ENCODE data around the gene SLIT3. TPM values are rescaled to one million over a fixed set of nuclear protein-coding genes. Genes with fewer than 3 reads are reported as not detected.

The SLIT3 gene
- polyA plus RNA-seq, 1 of the 3 experiments (the other 2 are of a cell fraction): 119 TPM

DNA sequence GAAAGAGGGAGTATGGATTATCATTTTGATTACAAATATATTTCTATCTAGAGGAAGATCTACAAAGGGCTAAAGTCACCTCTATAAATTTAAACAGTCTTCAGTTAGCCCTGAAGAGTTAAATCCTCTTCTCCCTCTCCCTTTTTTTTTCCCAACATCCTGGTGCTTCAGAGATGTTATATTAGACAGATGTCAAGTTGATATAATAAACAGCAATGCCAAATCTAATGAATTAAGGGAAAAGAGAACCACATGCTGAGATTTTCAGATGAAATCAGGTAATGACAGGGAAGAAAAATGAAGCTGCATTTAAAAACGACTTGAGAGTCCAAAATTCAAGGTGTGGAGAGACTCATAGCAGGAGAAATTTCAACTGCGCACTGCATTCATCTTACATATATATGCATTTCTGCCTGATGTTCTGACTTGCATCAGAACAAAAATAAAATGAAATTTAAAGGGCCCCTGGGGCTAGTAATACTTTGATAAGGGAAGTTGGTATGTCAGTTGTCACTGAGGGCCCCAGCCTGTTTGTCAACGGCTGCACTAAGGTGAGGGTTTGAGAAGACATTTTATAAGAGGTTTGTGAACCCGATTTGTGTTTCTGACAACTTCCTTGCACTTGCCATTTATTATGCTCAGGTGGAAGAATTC lies 382.9 kb downstream of the SLIT3 start (continued):
- peak in 1 of 2 experiments; percentile 95; a peak in 2 of 4 replicates for TF ChIP-seq EP300 (IDR thresholded peaks at IDR 0.05; ENCODE audit: borderline replicate concordance in 1 of 2, low read depth in 1 of 2, low read length in 1 of 2)
- peak; percentile 61 for TF ChIP-seq TCF12 (IDR thresholded peaks at IDR 0.05)

DNA sequence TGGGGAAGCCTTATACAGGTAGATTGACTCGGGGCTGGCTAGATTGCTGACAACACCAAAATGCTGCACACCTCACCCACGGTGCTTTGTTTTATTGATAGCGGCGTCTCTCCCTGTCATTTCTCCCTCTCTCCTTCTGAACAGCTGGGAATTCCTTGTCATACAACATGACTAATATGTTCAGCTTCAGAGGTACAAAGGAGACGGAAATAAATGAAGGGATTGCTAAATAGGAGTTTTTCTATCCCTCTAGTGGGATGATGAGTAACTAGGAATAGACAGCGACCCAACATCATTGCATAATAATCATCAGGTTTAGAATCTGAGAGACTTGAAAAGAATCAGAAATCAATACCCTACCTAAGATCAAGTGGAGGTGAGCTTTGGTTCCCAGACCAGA lies 384.1 kb downstream of the SLIT3 start:
- POLR2A ChIA-PET: interaction anchor here (1.1 to 5.0 kb wide), 9 partner anchors 19 to 84 kb away, joined by 3 to 67 read pairs (median 4); no protein-coding TSS in a partner anchor
- Histone ChIP-seq H3K4me1 (ENCODE audit: control insufficient read depth in 1 of 2, insufficient read depth in 2 of 2, low read depth in 1 of 2, low read length in 1 of 2) (peaks cover 5 to 56% of the 10 kb centered on the region in 2 experiments; a peak in 3 of 4 replicates), H4K20me1 (ENCODE audit: insufficient read depth) (no peaks in the 10 kb centered on the region), H3F3A (replicated peaks; ENCODE audit: insufficient read depth) (peaks cover 4% of the 10 kb centered on the region), H3K27ac (ENCODE audit: low read depth in 2 of 2, low read length in 1 of 2) (peak overlapping the region; percentile 27 to 99), H3K4me3 (ENCODE audit: low read depth in 2 of 2, low read length in 1 of 2) (no peak overlapping the region; a peak in 1 of 4 replicates), H3K4me2 (peak overlapping the region; percentile 23; the same call in 1 of the 2 replicates), H2AFZ (ENCODE audit: low read depth) (no peak overlapping the region), H3K36me3 (replicated peaks in 1 of 2; ENCODE audit: control insufficient read depth in 1 of 2, insufficient read depth in 2 of 2, low read length in 1 of 2) (no peaks in the 10 kb centered on the region), H3K79me2 (ENCODE audit: insufficient read depth) (no peaks in the 10 kb centered on the region; the same call in 1 of the 2 replicates), H3K9ac (no peak overlapping the region), H3K9me2 (no peaks in the 10 kb centered on the region), H3K9me3 (no peaks in the 10 kb centered on the region), H3K27me3 (ENCODE audit: insufficient read depth) (no peaks in the 10 kb centered on the region)
- CTCF ChIA-PET: interaction anchor here (0.6 to 1.8 kb wide), 7 partner anchors 21 to 139 kb away, joined by 3 to 8 read pairs (median 4); no protein-coding TSS in a partner anchor
- 28% methylated on average over 6 of the region's 6 CpGs for WGBS (ENCODE audit: low lambda C conversion rate)
- TF ChIP-seq JUND (IDR thresholded peaks at IDR 0.05) (no peak), GATA2 (CRISPR knock-in tag; IDR thresholded peaks at IDR 0.05) (no peak), FOSL2 (IDR thresholded peaks at IDR 0.05; ENCODE audit: borderline replicate concordance, low read depth) (no peak), TAF1 (IDR thresholded peaks at IDR 0.05; ENCODE audit: borderline replicate concordance, low read depth, low read length) (no peak), TEAD4 (IDR thresholded peaks at IDR 0.05; ENCODE audit: borderline replicate concordance, insufficient read depth) (no peak), RCOR1 (IDR thresholded peaks at IDR 0.05; ENCODE audit: low read length) (no peak), YY1 (IDR thresholded peaks at IDR 0.05; ENCODE audit: low read depth) (no peak), FOXJ3 (CRISPR knock-in tag; IDR thresholded peaks at IDR 0.05) (no peak), SIN3A (IDR thresholded peaks at IDR 0.05; ENCODE audit: borderline replicate concordance, low read depth, low read length) (no peak), POLR2AphosphoS5 (IDR thresholded peaks at IDR 0.05; ENCODE audit: low read depth, low read length) (no peak)
- TF ChIP-seq, protein P1, sequence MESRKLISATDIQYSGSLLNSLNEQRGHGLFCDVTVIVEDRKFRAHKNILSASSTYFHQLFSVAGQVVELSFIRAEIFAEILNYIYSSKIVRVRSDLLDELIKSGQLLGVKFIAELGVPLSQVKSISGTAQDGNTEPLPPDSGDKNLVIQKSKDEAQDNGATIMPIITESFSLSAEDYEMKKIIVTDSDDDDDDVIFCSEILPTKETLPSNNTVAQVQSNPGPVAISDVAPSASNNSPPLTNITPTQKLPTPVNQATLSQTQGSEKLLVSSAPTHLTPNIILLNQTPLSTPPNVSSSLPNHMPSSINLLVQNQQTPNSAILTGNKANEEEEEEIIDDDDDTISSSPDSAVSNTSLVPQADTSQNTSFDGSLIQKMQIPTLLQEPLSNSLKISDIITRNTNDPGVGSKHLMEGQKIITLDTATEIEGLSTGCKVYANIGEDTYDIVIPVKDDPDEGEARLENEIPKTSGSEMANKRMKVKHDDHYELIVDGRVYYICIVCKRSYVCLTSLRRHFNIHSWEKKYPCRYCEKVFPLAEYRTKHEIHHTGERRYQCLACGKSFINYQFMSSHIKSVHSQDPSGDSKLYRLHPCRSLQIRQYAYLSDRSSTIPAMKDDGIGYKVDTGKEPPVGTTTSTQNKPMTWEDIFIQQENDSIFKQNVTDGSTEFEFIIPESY (IDR thresholded peaks at IDR 0.05; ENCODE audit: borderline replicate concordance, low read depth): no peak
- DNase-seq: no peak

DNA sequence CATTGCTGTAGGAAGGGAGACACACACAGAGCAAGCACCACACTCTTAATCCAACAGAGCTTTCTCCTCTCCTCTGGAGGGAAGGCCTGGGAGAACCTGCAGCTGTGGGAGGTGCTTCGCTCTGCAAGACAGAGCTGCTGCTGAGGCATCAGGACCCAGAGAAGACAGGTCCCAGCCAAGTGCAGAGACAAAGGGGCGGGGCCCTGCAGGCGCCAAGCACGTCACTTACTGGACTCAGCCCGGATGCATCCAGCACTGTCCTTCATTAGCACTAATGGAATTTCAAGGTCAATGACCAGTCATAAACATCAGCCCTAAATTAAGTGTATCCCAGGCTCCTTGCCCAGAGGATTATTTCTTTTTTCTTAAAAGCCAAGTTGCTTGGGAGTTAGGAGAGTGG lies 384.7 kb downstream of the SLIT3 start:
- H3K36me3 ChIP-seq (replicated peaks in 1 of 2; ENCODE audit: control insufficient read depth in 1 of 2, insufficient read depth in 2 of 2, low read length in 1 of 2): no peaks in the 10 kb centered on the region
- H3F3A ChIP-seq (replicated peaks; ENCODE audit: insufficient read depth): peaks cover 4% of the 10 kb centered on the region
- no peaks in the 10 kb centered on the region for H3K27me3 ChIP-seq (ENCODE audit: insufficient read depth)
- no peaks in the 10 kb centered on the region for H3K9me2 ChIP-seq
- ChIA-PET POLR2A (interaction anchor here (0.8 to 5.0 kb wide), 8 partner anchors 18 to 146 kb away, joined by 3 to 67 read pairs (median 4); no protein-coding TSS in a partner anchor), CTCF (interaction anchor here (0.6 to 2.5 kb wide), 6 partner anchors 18 to 37 kb away, joined by 3 to 9 read pairs (median 4); no protein-coding TSS in a partner anchor)
- no peak overlapping the region for H3K9ac ChIP-seq
- peak; percentile 74 for DNase-seq
- no peaks in the 10 kb centered on the region for H4K20me1 ChIP-seq (ENCODE audit: insufficient read depth)
- H3K4me3 ChIP-seq (ENCODE audit: low read depth in 2 of 2, low read length in 1 of 2): no peak overlapping the region
- peaks cover 5 to 54% of the 10 kb centered on the region in 2 experiments; a peak in 3 of 4 replicates for H3K4me1 ChIP-seq (ENCODE audit: control insufficient read depth in 1 of 2, insufficient read depth in 2 of 2, low read depth in 1 of 2, low read length in 1 of 2)
- H3K27ac ChIP-seq (ENCODE audit: low read depth in 2 of 2, low read length in 1 of 2): peak overlapping the region; percentile 27 to 99
- peak overlapping the region; percentile 23; the same call in 1 of the 2 replicates for H3K4me2 ChIP-seq
- 26% methylated on average over 5 of the region's 5 CpGs for WGBS (ENCODE audit: low lambda C conversion rate)
- H2AFZ ChIP-seq (ENCODE audit: low read depth): no peak overlapping the region
- TF ChIP-seq, protein P2, sequence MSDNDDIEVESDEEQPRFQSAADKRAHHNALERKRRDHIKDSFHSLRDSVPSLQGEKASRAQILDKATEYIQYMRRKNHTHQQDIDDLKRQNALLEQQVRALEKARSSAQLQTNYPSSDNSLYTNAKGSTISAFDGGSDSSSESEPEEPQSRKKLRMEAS (IDR thresholded peaks at IDR 0.05; ENCODE audit: low read depth): no peak
- TF ChIP-seq CHD2 (IDR thresholded peaks at IDR 0.05; ENCODE audit: low read length, partially characterized antibody) (peak; percentile 44), TCF12 (IDR thresholded peaks at IDR 0.05) (0 out of 2 replicates have a peak, but pooled peaks have one; percentile 41), RCOR1 (IDR thresholded peaks at IDR 0.05; ENCODE audit: low read length) (peak; percentile 93), POLR2AphosphoS5 (IDR thresholded peaks at IDR 0.05; ENCODE audit: low read depth, low read length) (0 out of 2 replicates have a peak, but pooled peaks have one; percentile 28), MXI1 (IDR thresholded peaks at IDR 0.05; ENCODE audit: low read depth, low read length) (peak; percentile 72), RFX5 (IDR thresholded peaks at IDR 0.05; ENCODE audit: low read length) (no peak), SMC3 (IDR thresholded peaks at IDR 0.05; ENCODE audit: low read depth, low read length) (no peak), EP300 (IDR thresholded peaks at IDR 0.05; ENCODE audit: borderline replicate concordance in 1 of 2, low read depth in 1 of 2, low read length in 1 of 2) (peak in 1 of 2 experiments; percentile 96; a peak in 3 of 4 replicates)
- H3K79me2 ChIP-seq (ENCODE audit: insufficient read depth): no peaks in the 10 kb centered on the region; the same call in 1 of the 2 replicates
- H3K9me3 ChIP-seq: no peaks in the 10 kb centered on the region

Measured in SK-N-SH (cell line).